NCI-H69 (cell line): ENCODE measurements around the gene UPK1A.
A peak's percentile ranks its signal among the peaks of the same experiment; 100 is the strongest.

ENCODE experiments used
- DNase-seq: peaks from one replicate; lab custom pipeline; 2025; lab: John Stamatoyannopoulos, UW

The UPK1A gene

DNA sequence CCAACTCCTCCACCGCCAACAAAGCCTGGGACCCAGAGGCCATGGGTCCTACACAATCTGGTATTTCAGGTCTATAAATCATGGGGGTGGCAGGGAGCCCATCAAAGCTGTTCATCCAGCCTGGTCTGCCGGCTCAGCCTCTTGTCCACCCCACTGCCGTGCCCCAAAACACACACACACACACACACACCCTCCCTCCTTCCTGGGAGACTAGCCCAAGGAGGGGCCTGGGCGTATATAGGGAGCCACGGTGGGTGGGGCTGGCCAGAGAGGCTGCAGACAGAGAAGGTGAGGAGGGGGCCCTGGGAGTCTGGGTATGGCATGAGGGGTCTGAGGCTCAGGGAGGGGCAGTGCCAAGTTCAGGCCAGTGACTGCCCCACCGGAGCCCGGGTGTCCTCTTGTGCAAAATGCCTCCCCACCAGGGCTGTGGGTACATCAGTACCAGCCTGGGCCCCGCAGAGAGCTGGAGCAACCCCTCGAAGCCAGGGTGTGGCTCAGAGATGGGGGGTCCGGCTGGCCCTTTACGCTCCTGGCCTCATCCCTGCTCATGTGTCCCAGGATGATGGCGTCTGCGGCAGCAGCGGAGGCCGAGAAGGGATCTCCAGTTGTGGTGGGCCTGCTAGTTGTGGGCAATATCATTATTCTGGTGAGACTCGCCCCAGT lies at the start of gene UPK1A:
Gene UPK1A (plus strand): TSS at position 267 of the 663 bp plus-strand sequence. CDS start 296 bp downstream, at position 563.
- DNase-seq: no peak

DNA sequence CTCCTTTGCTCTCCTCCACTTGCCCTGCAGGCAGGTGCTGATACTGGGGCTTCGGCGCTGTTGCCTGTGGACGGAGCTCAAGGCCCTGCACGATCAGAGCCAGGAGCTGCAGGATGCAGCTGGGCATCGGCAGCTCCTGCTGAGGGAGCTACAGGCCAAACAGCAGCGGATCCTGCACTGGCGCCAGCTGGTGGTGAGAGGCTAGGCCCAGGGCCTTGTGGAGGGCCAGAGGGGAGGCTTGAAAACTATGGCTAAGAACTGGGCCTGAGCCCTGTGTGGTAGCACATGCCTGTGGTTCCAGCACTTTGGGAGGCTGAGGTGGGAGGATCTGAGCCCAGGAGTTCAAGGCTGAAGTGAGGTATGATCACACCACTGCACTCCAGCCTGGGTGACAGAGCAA lies 47.5 kb upstream of the UPK1A start:
- DNase-seq: no peak

DNA sequence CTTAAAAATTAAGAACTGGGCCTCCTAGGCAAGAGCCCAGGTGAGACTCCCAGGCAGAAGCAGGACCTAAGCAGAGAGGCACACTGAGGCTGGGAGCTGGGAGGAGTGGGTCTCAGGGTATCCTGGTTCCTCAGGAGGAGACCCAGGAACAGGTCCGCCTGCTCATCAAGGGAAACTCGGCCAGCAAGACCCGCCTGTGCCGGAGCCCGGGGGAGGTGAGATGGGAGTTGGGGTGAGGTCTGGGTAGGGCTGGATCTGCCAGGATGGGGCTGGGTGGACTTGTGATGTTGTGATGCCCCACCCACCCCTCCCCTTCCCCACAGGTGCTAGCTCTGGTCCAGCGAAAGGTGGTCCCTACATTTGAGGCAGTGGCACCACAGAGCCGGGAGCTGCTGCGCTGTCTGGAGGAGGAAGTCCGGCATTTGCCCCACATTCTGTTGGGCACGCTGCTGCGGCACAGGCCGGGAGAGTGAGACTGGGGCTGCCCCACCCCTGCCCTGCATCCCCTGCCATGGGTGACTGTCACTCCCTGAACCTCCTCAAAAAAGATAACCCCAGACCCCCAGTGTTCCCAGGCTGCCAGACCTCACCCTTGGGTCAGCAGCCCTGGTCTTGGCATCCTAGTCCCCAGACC lies 46.9 kb upstream of the UPK1A start:
- no peak for DNase-seq

DNA sequence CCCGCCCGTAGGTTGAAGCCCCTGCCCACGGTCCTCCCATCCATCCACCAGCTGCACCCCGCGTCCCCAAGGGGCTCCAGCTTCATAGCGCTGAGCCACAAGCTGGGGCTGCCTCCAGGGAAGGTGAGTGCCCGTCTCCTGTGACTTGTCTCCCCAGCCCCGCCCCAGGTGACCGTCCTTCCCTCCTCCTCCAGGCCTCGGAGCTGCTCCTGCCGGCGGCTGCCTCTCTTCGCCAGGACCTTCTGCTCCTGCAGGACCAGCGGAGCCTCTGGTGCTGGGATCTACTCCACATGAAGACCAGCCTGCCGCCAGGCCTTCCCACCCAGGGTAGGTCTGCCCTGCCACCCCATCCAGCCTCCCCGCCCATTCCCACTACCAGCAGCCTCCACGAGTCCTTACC lies 46.3 kb upstream of the UPK1A start:
- no peak for DNase-seq

DNA sequence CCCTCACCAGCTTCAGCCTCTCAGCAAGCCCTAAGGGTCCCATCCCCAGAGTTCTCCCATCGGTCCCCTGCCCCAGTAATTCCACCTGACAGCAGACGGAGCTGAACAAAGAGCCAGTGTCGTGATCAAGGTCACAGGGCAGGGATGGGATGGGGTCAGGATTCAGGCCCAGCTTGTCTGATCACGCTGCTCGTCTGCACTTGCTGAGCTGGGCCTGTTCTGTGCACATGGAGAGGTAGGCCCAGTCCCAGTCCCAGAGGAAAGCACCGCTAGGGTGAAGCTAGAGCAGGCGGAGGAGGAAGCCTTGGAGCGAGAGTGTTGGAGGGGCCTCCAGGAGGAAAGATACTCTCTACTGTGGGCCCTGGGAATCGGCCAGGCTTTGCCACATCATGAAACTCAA lies 44.6 kb upstream of the UPK1A start:
- no peak for DNase-seq

DNA sequence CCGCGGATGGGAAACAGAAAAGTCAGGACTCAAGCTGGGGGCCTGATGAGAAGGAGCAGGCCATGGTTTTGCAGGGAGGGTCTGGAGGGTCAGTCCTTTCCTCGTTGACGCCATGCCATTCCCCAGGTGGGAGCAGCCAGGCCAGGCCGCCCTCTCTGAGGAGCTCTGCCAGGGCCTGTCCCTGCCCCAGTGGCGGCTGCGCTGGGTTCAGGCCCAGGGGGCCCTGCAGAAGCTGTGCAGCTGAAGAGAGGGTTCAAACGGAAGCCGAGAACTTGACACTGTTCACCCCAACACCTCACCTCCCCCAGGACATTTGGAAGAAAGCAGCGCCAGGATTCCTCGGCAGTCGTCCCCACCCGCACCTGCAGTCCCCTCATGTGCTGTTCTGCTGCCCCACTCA lies 43.6 kb upstream of the UPK1A start:
- DNase-seq: no peak

DNA sequence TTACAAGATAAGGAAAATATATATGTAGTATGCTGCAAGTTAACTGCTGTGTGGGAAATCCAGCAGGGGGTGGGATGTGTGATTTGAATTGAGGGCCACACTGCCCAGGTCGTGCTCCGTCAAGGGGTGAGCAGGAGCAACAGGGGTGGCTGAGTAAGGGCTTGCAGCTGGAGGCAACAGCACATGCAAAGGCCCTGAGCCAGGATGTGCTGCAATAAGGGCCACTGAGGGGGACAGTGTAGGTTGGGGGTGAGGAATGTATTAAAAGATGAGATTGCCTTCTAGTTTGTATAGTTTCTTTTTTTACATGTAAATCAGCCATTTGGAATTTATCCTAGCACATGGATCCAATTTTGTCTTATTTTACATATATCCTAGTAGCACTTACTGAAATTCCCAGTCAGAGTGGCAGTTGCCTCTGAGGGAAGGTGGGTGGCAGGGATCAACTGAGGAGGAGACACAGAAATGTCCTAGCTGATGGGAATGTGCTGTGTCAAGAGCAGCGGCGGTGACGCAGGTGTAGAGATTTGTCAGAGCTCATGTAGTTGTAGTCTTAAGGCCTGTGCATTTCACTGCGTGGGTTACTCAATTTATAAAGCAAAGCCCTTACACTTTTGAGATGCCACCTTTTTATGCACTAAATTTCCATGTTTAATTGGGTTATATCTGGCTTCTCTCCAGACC lies 42.8 kb upstream of the UPK1A start:
- DNase-seq: no peak

DNA sequence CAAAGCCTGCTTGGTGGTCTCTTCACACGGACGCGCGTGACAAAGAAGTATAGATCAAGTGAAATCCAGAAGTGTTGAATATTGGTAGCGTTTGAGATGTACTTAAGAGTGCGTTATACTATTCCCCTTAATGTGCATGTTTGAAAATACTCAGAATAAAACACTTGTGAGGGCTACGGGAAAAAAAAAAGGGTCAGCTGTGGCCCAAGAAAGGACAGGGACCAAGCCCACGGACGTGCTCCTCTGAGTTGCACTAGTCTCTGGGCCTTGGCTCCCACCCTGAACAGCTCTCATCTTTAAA lies 38.1 kb upstream of the UPK1A start:
- DNase-seq: no peak

DNA sequence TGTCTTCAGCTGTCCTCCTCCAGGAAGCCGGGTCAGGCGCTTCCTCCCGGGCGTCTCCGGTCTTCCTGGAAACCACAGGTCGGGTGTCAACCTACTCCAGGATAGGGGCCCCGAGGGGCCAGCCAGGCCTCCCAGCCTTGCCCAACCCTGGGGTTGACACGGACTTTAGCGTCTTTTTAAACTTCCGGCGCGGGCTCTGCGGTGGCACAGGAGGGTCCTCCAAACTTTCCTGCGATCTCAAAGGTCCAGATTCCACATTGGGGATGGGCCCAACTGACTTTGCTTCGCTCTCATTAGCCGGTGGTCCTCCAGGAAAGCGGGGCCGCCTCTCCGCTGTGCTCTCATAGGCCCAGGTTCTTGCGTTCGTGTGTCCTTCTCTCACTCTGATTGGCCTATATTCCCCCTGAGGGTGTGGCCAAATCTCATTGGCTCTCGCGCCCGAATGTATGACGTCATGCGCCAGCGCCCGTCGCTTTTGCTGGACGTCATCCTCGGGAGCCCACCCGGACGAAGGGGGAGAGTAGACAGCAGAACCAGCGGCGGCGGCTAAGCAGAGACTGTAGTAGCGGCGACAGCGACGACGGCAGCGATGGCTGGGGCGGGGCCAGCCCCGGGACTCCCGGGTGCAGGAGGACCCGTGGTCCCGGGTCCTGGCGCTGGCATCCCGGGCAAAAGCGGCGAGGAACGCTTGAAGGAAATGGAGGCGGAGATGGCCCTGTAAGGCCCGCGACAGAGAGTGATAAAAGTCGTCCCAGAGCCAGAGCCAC lies 37.6 kb upstream of the UPK1A start, which contains the start of gene RBM42:
Gene RBM42 (plus strand): TSS at position 472 of the 767 bp plus-strand sequence. CDS start 118 bp downstream, at position 590.
- peak; percentile 99 for DNase-seq

DNA sequence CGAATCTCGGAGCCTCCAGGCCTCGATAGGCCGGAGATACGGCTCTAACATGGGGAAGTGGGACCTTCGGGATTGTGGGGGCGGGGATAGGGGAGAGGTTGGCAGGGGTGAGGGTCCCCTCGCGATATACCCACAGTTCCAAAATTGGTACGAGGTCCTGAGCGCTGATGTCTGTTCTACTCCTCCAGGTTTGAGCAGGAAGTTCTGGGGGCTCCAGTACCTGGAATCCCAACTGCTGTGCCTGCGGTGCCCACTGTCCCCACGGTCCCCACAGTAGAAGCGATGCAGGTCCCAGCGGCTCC lies 37.0 kb upstream of the UPK1A start:
- DNase-seq: no peak

DNA sequence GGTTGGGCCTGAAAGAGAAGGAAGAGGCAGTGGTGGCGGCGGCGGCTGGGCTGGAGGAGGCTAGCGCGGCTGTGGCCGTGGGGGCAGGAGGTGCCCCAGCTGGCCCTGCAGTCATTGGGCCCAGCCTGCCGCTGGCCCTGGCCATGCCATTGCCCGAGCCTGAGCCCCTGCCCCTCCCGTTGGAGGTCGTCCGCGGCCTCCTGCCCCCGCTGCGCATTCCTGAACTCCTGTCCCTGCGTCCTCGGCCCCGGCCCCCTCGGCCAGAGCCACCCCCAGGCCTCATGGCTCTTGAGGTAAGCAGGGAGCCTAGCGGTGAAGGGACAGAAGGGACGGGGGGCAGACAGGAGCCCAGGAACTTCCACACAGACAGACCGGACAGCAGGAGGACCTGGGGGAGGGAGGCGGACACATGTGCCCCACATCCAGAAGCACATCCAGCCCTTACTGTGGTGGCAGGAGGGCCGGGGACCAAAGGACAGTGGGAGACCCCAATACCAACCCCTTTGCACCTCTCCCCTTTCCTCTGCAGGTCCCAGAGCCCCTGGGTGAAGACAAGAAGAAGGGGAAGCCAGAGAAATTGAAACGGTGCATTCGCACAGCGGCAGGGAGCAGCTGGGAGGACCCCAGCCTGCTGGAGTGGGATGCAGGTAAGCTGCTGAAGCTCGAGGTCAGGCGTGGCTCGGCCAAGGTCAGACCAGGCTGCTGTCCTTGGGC lies 32.4 kb upstream of the UPK1A start:
- DNase-seq: no peak

DNA sequence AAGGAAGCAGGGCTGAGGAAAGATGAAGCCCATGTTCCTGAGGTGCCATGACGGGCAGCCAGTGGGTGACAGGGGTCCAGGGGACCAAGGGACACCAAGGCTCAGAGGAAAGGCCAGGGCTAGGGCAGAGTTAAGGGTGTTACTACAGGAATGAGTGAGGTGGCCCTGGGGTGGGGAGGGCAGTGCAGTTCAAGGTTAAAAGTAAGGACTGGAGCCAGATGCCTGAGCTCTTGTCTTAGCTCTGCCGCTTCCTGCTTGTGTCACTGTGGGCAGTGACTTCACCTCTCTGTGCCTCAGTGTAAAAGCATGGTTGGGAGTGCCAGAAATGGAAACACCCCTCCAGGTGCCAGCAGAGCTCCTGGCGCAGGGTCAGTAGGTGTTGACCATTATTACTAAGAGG lies 29.7 kb upstream of the UPK1A start:
- DNase-seq: no peak

DNA sequence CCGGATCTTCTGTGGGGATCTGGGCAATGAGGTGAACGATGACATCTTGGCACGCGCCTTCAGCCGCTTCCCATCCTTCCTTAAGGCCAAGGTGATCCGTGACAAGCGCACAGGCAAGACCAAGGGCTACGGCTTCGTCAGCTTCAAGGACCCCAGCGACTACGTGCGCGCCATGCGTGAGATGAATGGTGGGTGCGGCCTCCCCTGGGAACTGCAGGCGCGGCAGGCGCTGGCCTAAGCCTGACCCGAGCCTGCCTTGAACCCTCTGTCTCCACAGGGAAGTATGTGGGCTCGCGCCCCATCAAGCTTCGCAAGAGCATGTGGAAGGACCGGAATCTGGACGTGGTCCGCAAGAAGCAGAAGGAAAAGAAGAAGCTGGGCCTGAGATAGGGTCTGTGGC lies 29.2 kb upstream of the UPK1A start:
- DNase-seq: no peak

DNA sequence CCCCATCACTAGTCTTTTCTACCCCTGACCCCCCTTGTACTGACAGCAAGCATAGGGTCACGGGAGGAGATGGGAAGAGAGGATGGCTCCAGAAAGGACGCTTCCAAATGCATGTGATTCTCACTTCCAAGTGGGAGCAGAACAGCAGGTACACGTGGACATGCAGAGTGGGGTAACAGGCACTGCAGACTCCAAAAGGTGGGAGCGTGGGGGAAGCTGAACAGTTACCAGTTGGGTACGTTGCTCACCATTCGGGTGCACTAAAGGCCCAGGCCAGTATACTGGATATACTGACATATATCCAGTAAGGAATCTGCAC lies 27.0 kb upstream of the UPK1A start:
- no peak for DNase-seq

DNA sequence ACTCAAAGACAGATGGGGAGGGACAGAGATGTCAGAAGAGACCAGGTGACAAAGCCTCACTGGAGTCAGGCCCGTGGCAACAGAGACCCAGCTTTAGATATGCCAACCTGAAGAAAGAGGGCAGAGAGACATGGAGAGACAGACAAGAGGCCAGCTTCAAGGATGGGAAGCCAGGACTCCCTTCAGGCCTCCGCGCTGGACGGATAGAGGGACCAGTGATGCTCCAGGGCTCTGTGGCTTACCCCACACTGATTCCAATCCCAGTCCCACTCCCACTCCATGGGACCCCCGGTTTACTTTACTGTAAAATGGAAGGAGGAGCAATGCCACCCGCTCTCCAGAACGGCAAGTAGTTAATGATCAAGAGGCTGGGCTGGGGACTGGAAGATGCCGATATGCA lies 26.5 kb upstream of the UPK1A start:
- no peak for DNase-seq

DNA sequence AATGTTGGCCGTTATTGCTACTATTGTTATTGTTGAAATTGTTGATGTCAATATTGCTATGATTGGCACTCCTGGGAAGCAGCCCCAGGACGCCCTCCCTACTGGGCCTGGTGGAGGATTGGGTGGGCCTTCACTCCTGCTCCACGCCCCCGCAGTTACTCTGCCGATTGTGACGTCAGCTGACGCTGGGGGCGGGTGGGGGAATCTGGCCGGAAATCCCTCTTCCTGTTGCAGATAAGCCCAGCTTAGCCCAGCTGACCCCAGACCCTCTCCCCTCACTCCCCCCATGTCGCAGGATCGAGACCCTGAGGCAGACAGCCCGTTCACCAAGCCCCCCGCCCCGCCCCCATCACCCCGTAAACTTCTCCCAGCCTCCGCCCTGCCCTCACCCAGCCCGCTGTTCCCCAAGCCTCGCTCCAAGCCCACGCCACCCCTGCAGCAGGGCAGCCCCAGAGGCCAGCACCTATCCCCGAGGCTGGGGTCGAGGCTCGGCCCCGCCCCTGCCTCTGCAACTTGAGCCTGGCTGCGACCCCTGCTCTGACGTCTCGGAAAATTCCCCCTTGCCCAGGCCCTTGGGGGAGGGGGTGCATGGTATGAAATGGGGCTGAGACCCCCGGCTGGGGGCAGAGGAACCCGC lies 24.7 kb upstream of the UPK1A start, which contains the start of gene ETV2:
Gene ETV2 (plus strand): TSS at position 231 of the 637 bp plus-strand sequence. CDS start 716 bp downstream, outside the sequence.
- DNase-seq: no peak

DNA sequence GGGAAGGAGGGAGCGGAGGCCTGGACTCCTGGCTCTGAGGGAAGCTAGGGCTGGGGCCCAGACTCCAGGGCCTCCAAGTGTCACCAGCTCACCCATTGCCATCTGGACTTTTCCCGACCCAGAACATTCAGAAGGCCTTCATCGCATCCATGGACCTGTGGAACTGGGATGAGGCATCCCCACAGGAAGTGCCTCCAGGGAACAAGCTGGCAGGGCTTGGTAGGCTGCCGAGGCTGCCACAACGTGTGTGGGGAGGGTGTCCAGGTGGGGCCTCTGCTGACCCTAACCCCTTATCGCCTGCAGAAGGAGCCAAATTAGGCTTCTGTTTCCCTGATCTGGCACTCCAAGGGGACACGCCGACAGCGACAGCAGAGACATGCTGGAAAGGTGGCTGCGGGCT lies 24.0 kb upstream of the UPK1A start:
- peak; percentile 16 for DNase-seq

DNA sequence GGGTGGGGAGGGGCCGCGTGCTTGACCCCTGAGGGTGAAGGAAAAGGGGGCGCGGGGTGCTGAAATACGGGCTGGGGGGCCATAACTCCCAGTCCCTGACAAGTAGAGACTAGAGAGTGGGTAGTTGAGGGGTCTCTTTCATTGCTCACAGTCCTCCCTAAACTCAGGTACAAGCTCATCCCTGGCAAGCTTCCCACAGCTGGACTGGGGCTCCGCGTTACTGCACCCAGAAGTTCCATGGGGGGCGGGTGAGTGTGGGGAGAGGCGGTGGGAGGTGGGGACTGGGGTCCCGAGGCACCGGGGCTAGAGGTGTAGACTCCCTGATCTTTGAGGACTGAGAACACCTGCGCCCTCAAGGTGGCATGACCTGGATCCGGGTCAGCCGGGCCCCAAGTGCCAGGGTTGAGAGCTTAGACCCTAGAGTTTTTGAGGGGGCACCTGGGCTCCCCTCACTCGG lies 23.5 kb upstream of the UPK1A start:
- no peak for DNase-seq

DNA sequence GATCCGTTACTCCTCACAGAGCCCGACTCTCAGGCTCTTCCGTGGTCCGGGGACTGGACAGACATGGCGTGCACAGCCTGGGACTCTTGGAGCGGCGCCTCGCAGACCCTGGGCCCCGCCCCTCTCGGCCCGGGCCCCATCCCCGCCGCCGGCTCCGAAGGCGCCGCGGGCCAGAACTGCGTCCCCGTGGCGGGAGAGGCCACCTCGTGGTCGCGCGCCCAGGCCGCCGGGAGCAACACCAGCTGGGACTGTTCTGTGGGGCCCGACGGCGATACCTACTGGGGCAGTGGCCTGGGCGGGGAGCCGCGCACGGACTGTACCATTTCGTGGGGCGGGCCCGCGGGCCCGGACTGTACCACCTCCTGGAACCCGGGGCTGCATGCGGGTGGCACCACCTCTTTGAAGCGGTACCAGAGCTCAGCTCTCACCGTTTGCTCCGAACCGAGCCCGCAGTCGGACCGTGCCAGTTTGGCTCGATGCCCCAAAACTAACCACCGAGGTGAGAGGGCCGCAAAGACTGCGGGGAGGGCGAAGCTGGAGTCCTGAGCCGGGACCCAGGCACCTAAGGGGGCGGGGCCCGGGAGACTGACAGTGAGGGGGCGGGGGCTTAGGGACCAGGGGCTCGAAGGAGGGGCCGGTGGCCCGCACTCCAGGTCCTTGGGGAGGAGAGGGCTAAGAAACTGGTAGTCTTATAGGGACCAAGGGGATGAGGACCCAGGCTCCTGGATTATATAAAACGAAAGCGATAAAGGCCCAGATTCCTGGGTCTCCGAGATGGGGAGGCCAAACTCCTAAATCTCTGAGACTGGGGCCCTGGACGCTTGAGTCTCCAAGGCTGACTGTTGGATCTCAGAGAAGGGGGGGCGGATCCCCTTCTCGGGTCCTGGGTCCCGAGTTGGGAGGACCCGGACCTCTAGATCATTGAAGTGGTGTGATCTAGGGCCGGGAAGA lies 22.8 kb upstream of the UPK1A start:
- peak; percentile 94 for DNase-seq

DNA sequence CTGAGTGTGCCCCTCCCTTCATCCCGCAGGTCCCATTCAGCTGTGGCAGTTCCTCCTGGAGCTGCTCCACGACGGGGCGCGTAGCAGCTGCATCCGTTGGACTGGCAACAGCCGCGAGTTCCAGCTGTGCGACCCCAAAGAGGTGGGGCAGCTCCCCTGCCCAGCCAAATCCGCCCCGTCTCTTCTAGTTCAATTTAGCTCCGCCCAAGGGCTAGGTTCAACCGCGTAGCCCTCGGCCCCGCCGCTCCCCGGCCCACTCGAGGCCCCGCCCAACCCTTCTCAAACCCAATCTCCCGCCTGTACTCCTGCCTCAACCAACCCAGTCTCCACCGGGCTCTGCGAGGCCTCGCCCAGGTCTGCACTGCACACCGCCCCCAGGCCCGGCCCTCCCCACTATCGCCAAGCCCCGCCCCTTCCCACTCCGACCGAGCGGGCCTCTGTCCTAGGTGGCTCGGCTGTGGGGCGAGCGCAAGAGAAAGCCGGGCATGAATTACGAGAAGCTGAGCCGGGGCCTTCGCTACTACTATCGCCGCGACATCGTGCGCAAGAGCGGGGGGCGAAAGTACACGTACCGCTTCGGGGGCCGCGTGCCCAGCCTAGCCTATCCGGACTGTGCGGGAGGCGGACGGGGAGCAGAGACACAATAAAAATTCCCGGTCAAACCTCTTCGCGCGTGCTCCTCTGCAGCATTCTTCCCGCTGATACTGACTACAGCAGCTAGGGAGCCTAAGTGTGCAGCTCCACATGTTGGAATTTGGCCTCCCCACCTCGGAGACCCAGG lies 21.9 kb upstream of the UPK1A start:
- peak; percentile 98 for DNase-seq
